ENCODE results near the gene SH3BP4.

The SH3BP4 gene

DNA sequence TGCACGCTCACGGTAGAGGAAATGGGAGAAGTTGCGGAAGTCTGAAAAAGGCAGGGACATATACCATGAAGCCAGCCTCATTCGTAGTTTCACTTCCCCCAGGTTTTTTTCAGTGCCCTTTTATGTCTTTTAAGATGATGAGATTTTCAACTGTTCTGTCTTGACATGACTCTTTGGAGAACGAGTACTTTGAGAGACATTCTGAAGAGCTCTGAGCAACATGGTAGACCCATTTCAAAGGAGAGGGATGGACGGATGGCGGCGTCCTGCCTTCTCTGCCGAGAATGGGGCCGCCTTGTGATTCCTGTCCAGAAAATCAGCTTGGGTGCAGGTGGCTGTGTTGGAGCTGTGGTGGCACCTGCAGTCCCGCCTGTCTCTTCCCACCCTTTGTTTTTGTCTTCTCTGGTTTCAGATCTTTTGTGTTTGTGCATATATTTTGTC is 41.7 kb downstream of the SH3BP4 start:
- H3F3A ChIP-seq (ENCODE audit: insufficient read depth): no peaks in the 10 kb centered on the region
- H3K9me2 ChIP-seq (replicated peaks; ENCODE audit: insufficient read depth, low read length): no peaks in the 10 kb centered on the region
- no peak overlapping the region for H3K4me2 ChIP-seq (ENCODE audit: low read depth, low read length, poor library complexity, severe bottlenecking)
- H3K27me3 ChIP-seq (ENCODE audit: low read length): no peaks in the 10 kb centered on the region
- no peaks in the 10 kb centered on the region for H3K9me3 ChIP-seq (ENCODE audit: insufficient read depth, low read length)
- TF ChIP-seq, protein P1, sequence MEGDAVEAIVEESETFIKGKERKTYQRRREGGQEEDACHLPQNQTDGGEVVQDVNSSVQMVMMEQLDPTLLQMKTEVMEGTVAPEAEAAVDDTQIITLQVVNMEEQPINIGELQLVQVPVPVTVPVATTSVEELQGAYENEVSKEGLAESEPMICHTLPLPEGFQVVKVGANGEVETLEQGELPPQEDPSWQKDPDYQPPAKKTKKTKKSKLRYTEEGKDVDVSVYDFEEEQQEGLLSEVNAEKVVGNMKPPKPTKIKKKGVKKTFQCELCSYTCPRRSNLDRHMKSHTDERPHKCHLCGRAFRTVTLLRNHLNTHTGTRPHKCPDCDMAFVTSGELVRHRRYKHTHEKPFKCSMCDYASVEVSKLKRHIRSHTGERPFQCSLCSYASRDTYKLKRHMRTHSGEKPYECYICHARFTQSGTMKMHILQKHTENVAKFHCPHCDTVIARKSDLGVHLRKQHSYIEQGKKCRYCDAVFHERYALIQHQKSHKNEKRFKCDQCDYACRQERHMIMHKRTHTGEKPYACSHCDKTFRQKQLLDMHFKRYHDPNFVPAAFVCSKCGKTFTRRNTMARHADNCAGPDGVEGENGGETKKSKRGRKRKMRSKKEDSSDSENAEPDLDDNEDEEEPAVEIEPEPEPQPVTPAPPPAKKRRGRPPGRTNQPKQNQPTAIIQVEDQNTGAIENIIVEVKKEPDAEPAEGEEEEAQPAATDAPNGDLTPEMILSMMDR (IDR thresholded peaks at IDR 0.05; ENCODE audit: insufficient read depth, low read length, poor library complexity, severe bottlenecking): no peak
- H3K4me3 ChIP-seq (ENCODE audit: insufficient read depth, low read length, poor library complexity, severe bottlenecking): no peak overlapping the region
- H3K9ac ChIP-seq (ENCODE audit: low read length): no peak overlapping the region
- H3K27ac ChIP-seq (ENCODE audit: low read depth, low read length): no peak overlapping the region
- H4K20me1 ChIP-seq (ENCODE audit: low read depth, low read length): no peaks in the 10 kb centered on the region
- no peak overlapping the region for H2AFZ ChIP-seq (ENCODE audit: low read depth, low read length, severe bottlenecking)
- no peaks in the 10 kb centered on the region for H3K36me3 ChIP-seq (ENCODE audit: low read length)
- no peaks in the 10 kb centered on the region for H3K79me2 ChIP-seq (ENCODE audit: insufficient read depth, low read length)

DNA sequence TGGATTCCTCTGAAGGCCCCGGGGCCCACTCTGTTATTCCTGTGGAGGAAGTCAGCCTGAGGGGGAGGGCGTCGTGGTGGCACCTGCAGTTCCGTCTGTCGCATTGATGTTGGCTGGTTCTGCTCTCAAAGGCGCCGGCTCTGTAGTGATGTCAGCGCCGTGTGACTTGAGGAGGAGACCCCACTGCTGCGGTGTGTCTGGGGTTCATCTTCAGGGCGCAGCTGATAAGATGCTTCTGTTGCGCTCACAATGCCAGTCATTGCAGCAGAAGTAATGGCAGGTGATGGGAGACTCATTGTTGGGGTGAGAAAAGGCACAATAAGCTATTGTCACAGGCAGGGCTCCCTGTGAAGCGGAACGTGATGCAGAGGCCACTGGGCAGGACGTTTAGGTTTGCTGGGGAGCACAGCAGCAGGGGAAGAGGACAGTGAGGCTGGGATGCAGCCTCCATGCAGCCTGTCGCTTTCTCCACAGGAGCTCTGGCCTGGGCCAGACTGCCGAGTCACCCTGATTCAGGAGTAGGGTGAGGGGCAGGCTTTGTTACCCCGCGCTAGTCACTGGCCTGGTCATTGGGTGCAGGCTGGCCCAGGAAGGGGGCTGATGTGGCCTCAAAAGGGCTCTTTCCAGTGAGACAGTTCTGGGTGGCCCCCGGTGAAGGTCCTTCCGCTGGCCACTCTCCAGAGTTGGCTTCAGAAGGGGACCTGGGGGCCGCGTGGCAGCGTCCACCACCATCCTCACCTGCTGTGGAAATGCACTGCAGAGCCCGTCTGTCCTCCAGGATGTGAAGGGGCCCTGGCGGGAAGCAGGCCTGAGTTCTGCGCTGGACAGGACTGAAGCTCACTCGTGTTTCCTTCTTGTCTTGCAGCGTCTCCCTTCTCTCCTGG is 42.9 kb downstream of the SH3BP4 start:
- Histone ChIP-seq H4K20me1 (ENCODE audit: low read depth, low read length) (no peaks in the 10 kb centered on the region), H3K36me3 (ENCODE audit: low read length) (no peaks in the 10 kb centered on the region), H3K79me2 (ENCODE audit: insufficient read depth, low read length) (no peaks in the 10 kb centered on the region), H3K4me2 (ENCODE audit: low read depth, low read length, poor library complexity, severe bottlenecking) (no peak overlapping the region), H3K27ac (ENCODE audit: low read depth, low read length) (no peak overlapping the region), H3K4me3 (ENCODE audit: insufficient read depth, low read length, poor library complexity, severe bottlenecking) (no peak overlapping the region), H3F3A (ENCODE audit: insufficient read depth) (no peaks in the 10 kb centered on the region), H3K9me3 (ENCODE audit: insufficient read depth, low read length) (no peaks in the 10 kb centered on the region), H2AFZ (ENCODE audit: low read depth, low read length, severe bottlenecking) (no peak overlapping the region), H3K9ac (ENCODE audit: low read length) (no peak overlapping the region), H3K27me3 (ENCODE audit: low read length) (no peaks in the 10 kb centered on the region), H3K9me2 (replicated peaks; ENCODE audit: insufficient read depth, low read length) (no peaks in the 10 kb centered on the region)
- TF ChIP-seq, protein P1 (IDR thresholded peaks at IDR 0.05; ENCODE audit: insufficient read depth, low read length, poor library complexity, severe bottlenecking): no peak
- no peak for TF ChIP-seq EZH2phosphoT487 (conservative IDR thresholded peaks at IDR 0.05; ENCODE audit: low read length)

DNA sequence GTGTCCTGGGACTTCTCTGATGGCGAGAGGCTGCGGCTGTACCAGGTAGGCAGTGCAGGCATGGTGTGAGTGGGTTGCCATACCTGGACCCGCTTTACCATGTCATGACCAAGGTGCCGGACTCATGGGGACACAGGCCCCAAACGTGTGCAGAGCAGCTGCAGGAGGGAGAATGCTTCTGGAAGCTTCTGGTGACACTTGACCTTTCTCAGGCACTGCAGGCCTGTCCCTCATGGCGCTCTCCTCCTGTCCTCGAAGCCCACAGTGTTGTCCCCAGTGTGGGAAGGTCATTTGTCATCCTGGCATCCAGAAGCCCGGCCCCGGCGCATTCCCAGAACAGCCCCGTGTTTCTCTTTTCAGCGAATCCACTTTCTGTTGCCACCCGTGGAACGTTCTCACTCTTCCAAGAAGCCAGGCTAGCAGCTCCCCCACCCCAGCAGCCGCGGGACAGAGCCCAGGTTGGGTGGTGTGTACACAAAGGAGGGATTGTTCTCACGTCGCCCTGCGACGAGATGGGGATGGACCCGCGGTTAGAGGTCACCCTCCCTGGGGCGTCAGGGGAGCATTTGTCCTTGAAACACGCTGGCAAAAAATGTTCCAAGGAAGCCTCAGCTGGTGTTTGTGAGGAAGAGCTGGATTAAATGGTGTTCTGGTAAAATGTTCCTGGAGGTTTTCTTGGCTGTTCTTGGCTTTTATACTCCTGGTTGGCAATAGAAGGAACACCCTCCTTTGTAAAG is 43.7 kb downstream of the SH3BP4 start:
- Histone ChIP-seq H4K20me1 (ENCODE audit: low read depth, low read length) (no peaks in the 10 kb centered on the region), H3F3A (ENCODE audit: insufficient read depth) (no peaks in the 10 kb centered on the region), H3K27ac (ENCODE audit: low read depth, low read length) (no peak overlapping the region), H3K9ac (ENCODE audit: low read length) (no peak overlapping the region), H3K36me3 (ENCODE audit: low read length) (no peaks in the 10 kb centered on the region), H3K79me2 (ENCODE audit: insufficient read depth, low read length) (no peaks in the 10 kb centered on the region), H3K4me2 (ENCODE audit: low read depth, low read length, poor library complexity, severe bottlenecking) (no peak overlapping the region), H3K27me3 (ENCODE audit: low read length) (no peaks in the 10 kb centered on the region), H3K9me3 (ENCODE audit: insufficient read depth, low read length) (no peaks in the 10 kb centered on the region), H3K9me2 (replicated peaks; ENCODE audit: insufficient read depth, low read length) (no peaks in the 10 kb centered on the region), H3K4me3 (ENCODE audit: insufficient read depth, low read length, poor library complexity, severe bottlenecking) (no peak overlapping the region), H2AFZ (ENCODE audit: low read depth, low read length, severe bottlenecking) (no peak overlapping the region)
- TF ChIP-seq, protein P1 (IDR thresholded peaks at IDR 0.05; ENCODE audit: insufficient read depth, low read length, poor library complexity, severe bottlenecking): no peak
- TF ChIP-seq EZH2phosphoT487 (conservative IDR thresholded peaks at IDR 0.05; ENCODE audit: low read length): no peak

Measured in SU-DHL-6 (cell line).